NCI-H2081 treated with DMSO at 0.1 percent for 48 hours (cell line): Measurements from ENCODE around the gene PWWP2B.

Experiments
- DNase-seq: peaks from one replicate; lab custom pipeline; 2025; lab: John Stamatoyannopoulos, UW

Gene PWWP2B

GRCh38 chr10:132419538-132420468 lies 22.8 kb downstream of the PWWP2B start:
- DNase-seq: no peak

- no peak for DNase-seq
Measured at GRCh38 chr10:132420469-132420980, 23.5 kb downstream of the PWWP2B start.

DNA sequence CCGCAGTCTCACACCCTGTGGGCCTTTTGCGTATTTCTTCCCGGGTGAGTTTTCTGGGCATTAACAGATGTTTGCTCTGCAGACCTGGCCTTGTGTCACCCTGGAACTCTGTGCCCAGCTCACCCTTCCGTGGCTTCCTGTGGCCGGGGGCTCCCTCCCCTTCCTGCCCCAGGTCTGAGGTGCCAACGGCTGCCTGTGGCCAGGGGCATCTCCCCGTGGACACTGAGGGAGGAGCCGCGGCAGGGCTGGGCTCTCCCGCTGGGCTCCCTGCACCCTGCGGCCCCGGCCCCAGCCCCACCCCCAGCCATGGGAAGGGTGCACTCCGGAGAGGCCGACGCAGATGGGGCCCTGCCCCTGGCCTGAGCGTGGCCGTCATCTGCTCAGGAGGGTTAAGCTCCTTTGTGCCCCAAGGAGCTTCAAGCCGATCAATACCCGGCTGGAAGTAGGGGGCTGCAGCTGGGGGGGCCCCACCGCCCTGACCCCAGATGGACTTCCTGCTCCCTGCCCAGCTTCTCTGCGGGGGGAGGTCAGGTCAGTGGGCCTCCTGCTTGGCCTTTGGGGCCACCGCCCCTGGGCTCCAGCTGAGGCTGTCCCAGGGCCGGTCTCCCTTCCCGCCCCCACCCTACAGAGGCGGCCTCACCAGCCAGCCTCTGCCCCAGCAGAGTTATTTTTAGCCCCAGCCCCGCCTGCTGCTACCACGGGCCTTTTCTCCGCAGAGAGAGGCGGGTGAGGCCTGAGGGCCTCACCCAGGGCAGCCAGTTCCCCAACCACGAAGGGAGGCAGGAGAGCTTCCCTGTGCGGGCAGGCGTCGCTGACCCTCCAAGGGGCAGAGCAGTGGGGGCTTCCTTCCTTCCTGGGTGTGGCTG lies 24.2 kb downstream of the PWWP2B start:
- DNase-seq: no peak

DNA sequence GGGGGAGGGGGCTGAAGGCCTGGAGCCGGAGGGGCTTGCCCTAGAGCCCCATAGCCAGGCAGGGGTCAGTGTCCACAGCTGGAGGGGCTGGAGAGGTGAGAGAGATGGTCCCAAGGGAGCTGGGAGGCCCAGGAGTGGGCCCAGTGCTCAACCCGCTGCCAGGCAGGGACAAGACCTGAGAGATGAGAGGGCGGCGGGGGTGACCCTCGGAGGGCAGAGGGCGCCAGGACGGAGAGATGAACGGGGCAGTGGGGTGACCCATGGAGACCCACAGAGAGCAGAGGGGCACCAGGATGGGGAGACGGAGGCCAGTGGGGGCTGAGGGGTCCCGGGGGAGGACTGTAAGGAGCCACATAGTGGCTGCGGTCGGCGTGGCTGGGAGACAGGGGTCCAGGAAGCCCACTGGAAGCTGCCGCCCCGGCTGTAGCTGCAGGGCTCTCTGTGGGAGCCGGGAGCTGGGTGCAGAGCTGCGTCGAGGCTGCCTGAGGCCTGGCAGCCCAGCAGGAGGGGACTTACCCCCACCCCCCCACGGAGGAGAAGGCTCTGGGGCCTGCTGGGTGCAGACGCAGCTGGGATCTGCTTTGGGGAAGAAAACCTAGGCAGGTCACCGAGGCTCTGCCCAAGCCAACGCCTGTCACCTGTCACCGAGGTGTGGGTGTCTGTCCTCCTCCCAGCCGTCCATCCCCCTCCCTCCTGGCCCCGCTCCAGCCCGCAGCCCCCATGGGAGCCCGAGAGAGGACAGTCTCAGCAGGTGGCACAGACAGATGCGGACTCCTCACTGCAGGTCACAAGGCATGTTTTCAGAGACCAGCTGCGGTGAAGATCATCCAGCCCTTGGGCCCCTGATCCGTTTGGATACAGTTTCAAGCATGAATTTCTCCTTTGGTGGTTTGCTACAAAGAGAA lies 25.1 kb downstream of the PWWP2B start:
- DNase-seq: no peak

- DNase-seq: no peak
Measured at GRCh38 chr10:132422903-132423825, 26.2 kb downstream of the PWWP2B start.

DNA sequence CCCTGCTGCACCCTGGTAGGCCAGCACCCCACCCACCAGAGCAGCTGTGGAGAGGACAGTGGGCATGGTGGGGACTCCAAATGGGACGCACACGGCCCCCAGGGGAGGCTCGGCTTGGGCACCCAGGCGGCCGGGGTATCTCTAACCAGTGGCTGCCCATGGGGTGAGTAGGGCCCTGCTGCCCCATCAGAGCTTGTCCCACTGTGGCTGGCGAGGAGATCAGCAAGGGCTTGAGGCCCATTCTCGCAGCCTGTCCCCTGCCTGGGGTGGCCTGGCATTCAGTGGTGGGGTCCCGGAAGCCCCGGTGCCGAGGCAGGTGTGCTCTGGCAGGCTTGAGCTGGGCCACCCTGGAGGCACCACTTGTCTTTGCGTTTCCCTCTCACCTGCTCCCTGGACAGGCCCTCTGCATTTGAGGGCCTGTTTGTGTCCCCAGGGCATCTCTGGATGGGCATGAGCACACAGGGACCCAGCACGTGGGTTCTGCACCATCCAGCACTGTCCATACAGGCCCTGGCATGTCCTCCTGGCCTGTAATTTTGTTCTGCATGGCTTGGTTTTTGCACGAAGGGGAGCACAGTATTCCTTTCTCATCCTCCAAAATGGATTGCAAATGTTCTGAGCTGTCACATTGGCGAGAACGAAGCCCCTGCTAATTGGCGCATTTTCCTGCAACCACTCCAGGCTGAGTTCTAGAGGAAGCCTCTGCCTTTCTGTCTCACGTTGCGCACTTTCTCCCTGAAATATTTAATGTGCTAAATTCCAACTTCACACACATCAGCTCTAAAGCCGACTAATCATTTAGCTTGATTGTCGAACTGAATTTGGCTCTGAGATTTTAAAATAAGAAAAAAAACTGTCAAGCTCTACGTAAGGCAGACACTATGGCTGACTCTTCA lies 27.2 kb downstream of the PWWP2B start:
- no peak for DNase-seq

DNA sequence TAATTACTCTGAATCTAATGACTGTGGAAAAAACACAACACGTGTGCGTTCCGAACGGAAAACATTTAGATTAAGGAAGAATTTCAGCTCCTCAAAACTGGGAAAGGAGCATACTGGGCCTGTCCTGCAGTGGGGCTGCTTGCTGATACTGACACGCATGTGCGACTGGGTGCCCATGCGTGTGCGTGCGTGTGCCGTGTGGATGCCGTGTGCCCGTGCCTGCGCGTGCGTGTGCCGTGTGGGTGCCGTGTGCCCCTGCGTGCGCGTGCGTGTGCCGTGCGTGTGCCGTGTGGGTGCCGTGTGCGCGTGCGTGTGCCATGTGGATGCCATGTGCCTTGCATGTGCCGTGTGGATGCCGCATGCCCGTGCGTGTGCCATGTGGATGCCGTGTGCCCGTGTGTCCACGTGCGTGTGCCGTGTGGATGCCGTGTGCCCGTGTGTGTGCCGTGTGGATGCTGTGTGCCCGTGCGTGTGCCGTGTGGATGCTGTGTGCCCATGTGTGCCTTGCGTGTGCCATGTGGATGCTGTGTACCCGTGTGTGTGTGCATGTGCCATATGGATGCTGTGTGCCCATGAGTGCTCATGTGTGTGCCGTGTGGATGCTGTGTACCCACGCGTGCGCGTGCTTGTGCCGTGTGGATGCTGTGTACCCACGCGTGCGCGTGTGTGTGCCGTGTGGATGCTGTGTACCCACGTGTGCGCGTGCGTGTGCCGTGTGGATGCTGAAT lies 28.2 kb downstream of the PWWP2B start:
- DNase-seq: no peak

GRCh38 chr10:132425757-132426155 lies 28.8 kb downstream of the PWWP2B start:
- DNase-seq: no peak

DNA sequence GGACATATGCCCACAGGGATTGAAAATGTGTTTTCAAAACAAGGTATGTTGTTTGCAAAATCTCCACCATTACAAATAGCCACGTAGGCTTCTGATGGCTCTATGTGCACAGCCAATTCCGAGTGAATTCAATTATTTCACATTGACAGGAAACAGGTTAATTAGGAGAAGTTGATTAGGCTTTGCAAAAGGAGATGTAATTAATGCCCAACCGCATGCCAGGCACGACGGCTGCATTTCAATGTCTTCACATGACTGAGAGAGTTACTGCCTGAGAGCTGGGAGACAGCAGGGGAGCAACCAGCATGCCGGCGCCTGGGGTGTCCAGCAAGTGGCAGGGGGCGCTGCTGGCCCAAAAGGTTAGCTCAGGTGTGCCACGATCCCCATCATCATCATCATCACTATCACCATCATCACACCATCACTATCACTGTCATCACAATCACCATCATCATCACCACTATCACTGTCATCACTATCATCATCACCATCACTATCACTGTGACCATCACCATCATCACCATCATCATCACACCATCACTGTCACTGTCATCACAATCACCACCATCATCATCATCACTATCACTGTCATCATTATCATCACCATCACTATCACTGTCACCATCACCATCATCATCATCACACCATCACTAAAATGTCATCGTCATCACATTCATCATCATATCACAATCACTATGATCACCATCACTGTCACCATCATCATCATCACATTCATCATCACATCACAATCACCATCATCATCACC lies 30.2 kb downstream of the PWWP2B start:
- no peak for DNase-seq

GRCh38 chr10:132427939-132428367 lies 31.0 kb downstream of the PWWP2B start:
- no peak for DNase-seq

GRCh38 chr10:132428486-132428995 lies 31.5 kb downstream of the PWWP2B start:
- no peak for DNase-seq

- no peak for DNase-seq
Measured at GRCh38 chr10:132429281-132430230, 32.6 kb downstream of the PWWP2B start.

GRCh38 chr10:132430231-132430743 lies 33.3 kb downstream of the PWWP2B start:
- DNase-seq: no peak

- no peak for DNase-seq
Measured at GRCh38 chr10:132430861-132431271, 33.9 kb downstream of the PWWP2B start.

- DNase-seq: no peak
Measured at GRCh38 chr10:132431537-132432175, 34.7 kb downstream of the PWWP2B start.

- DNase-seq: no peak
Measured at GRCh38 chr10:132432176-132432540, 35.2 kb downstream of the PWWP2B start.
